Loucy (cell line): ENCODE measurements around the gene PIAS2.
"Not testable (repeated sequence)": the region's sequence is repeated elsewhere in the genome, so short reads cannot be mapped to it uniquely, and the experiment has no call there.

Experiments
- H2AFZ ChIP-seq: fragments of 200-600 bp; sonication (generic); 2 replicates; pipeline ENCODE4 v1.6.0; 2016; ENCODE audit warnings: antibody characterized with exemption, mild to moderate bottlenecking, low read length, moderate library complexity
- H3F3A ChIP-seq: fragments of 200-600 bp; 2 replicates; pipeline ENCODE4 v1.6.0; 2016; ENCODE audit warnings: antibody characterized with exemption, low read depth, mild to moderate bottlenecking
- H3K27me3 ChIP-seq: fragments of 200-600 bp; sonication (generic); 2 replicates; pipeline ENCODE4 v1.6.1; 2014; ENCODE audit warnings: low read length, mild to moderate bottlenecking; ENCODE audit not compliant: insufficient read depth, poor library complexity, severe bottlenecking
- H3K36me3 ChIP-seq: fragments of 200-600 bp; sonication (generic); 2 replicates; pipeline ENCODE4 v1.6.1; 2016; ENCODE audit warnings: low read length; ENCODE audit not compliant: insufficient read depth
- H3K4me1 ChIP-seq: fragments of 200-600 bp; sonication (generic); 2 replicates; pipeline ENCODE4 v1.5.1; 2014; ENCODE audit warnings: low read length, mild to moderate bottlenecking; ENCODE audit not compliant: insufficient read depth, poor library complexity, severe bottlenecking
- H3K4me2 ChIP-seq: fragments of 200-600 bp; sonication (generic); 2 replicates; pipeline ENCODE4 v1.6.0; 2014; ENCODE audit warnings: antibody characterized with exemption, low read length, low read depth, mild to moderate bottlenecking; ENCODE audit not compliant: poor library complexity, severe bottlenecking
- H3K4me3 ChIP-seq: fragments of 200-600 bp; sonication (generic); 2 replicates; pipeline ENCODE4 v1.5.1; 2014; ENCODE audit warnings: low read length, mild to moderate bottlenecking, mixed read lengths; ENCODE audit not compliant: poor library complexity, severe bottlenecking
- H3K79me2 ChIP-seq: fragments of 200-600 bp; sonication (generic); 2 replicates; pipeline ENCODE4 v1.6.1; 2014; ENCODE audit warnings: low read length; ENCODE audit not compliant: insufficient read depth
- H3K9ac ChIP-seq: fragments of 200-600 bp; sonication (generic); 2 replicates; pipeline ENCODE4 v1.6.0; 2014; ENCODE audit warnings: mild to moderate bottlenecking, low read depth, low read length, moderate library complexity; ENCODE audit not compliant: poor library complexity, severe bottlenecking
- H3K9me2 ChIP-seq: fragments of 200-600 bp; sonication (generic); replicated peaks from 2 replicates; pipeline ENCODE4 v1.6.1; 2016; ENCODE audit warnings: low read depth, low read length, mixed read lengths
- H3K9me3 ChIP-seq: fragments of 200-600 bp; sonication (generic); 2 replicates; pipeline ENCODE4 v1.6.1; 2014; ENCODE audit warnings: mild to moderate bottlenecking, antibody characterized with exemption, low read length, low read depth; ENCODE audit not compliant: insufficient read depth
- H4K20me1 ChIP-seq: fragments of 200-600 bp; sonication (generic); 2 replicates; pipeline ENCODE4 v1.6.0; 2014; ENCODE audit warnings: antibody characterized with exemption, low read length, mild to moderate bottlenecking; ENCODE audit not compliant: insufficient read depth, poor library complexity, severe bottlenecking
- CTCF ChIP-seq: fragments of 200-600 bp; sonication (generic); conservative IDR thresholded peaks from 2 replicates; pipeline ENCODE4 v1.5.1; 2014; ENCODE audit warnings: mild to moderate bottlenecking, antibody characterized with exemption, low read length
- EZH2phosphoT487 ChIP-seq: fragments of 200-600 bp; IDR thresholded peaks from 2 replicates; pipeline ENCODE4 v1.6.1; 2018; ENCODE audit warnings: antibody characterized with exemption, mild to moderate bottlenecking, moderate library complexity, borderline replicate concordance

Gene PIAS2

GRCh38 chr18:46868169-46868921, 49.0 kb downstream of the PIAS2 start:
- Histone ChIP-seq H3K9me3 (peaks cover 13% of the 10 kb centered on the region; the same call in 1 of the 2 replicates), H3K27me3 (no peaks in the 10 kb centered on the region), H2AFZ (no peak overlapping the region), H3K79me2 (peaks cover 94% of the 10 kb centered on the region), H4K20me1 (peaks cover 11% of the 10 kb centered on the region), H3K9me2 (no peaks in the 10 kb centered on the region), H3K9ac (no peak overlapping the region), H3K4me3 (no peak overlapping the region), H3F3A (no peaks in the 10 kb centered on the region), H3K4me1 (peaks cover 21% of the 10 kb centered on the region), H3K36me3 (peaks cover 16% of the 10 kb centered on the region; the same call in 1 of the 2 replicates), H3K4me2 (no peak overlapping the region)
- TF ChIP-seq EZH2phosphoT487 (no peak), CTCF (no peak)

- Histone ChIP-seq H3K4me1 (peaks cover 21% of the 10 kb centered on the region), H3K9ac (no peak overlapping the region), H3K79me2 (peaks cover 91% of the 10 kb centered on the region), H3K9me2 (no peaks in the 10 kb centered on the region), H3K27me3 (no peaks in the 10 kb centered on the region), H3K9me3 (peaks cover 13% of the 10 kb centered on the region; the same call in 1 of the 2 replicates), H3K4me2 (no peak overlapping the region), H4K20me1 (peaks cover 11% of the 10 kb centered on the region), H3K36me3 (peaks cover 23% of the 10 kb centered on the region; the same call in 1 of the 2 replicates), H3F3A (no peaks in the 10 kb centered on the region), H3K4me3 (no peak overlapping the region), H2AFZ (no peak overlapping the region)
- no peak for TF ChIP-seq CTCF
These were observed 49.8 kb downstream of the PIAS2 start for GRCh38 chr18:46867367-46868143.

- Histone ChIP-seq H3K36me3 (peaks cover 24% of the 10 kb centered on the region; the same call in 1 of the 2 replicates), H3K9me3 (peaks cover 13% of the 10 kb centered on the region; the same call in 1 of the 2 replicates), H4K20me1 (peaks cover 11% of the 10 kb centered on the region), H3K4me2 (no peak overlapping the region), H3K27me3 (no peaks in the 10 kb centered on the region), H3K79me2 (peaks cover 82% of the 10 kb centered on the region), H3K9me2 (no peaks in the 10 kb centered on the region), H2AFZ (no peak overlapping the region), H3K9ac (no peak overlapping the region), H3F3A (no peaks in the 10 kb centered on the region), H3K4me3 (no peak overlapping the region), H3K4me1 (peaks cover 21% of the 10 kb centered on the region)
- no peak for TF ChIP-seq EZH2phosphoT487
- TF ChIP-seq CTCF, result no peak
These were observed 50.8 kb downstream of the PIAS2 start for GRCh38 chr18:46866523-46866922.

- H3K4me2 ChIP-seq, H2AFZ ChIP-seq, H3K9me2 ChIP-seq, H3K27me3 ChIP-seq, H3K9ac ChIP-seq, H3K4me3 ChIP-seq, H3F3A ChIP-seq: not testable (repeated sequence)
- Histone ChIP-seq H4K20me1 (peaks cover 11% of the 10 kb centered on the region), H3K9me3 (peaks cover 13% of the 10 kb centered on the region; the same call in 1 of the 2 replicates), H3K79me2 (peaks cover 82% of the 10 kb centered on the region), H3K4me1 (peaks cover 22% of the 10 kb centered on the region), H3K36me3 (peaks cover 27% of the 10 kb centered on the region; the same call in 1 of the 2 replicates)
These were observed 52.1 kb downstream of the PIAS2 start for GRCh38 chr18:46865245-46865644.
